ENCODE results near the gene CTNNA2. TPM values are rescaled to one million over a fixed set of nuclear protein-coding genes. Genes with fewer than 3 reads are reported as not detected.

Gene CTNNA2
- polyA plus RNA-seq, 1 of the 3 experiments (the other 2 are of a cell fraction): 0.30 TPM

- H2AFZ ChIP-seq (ENCODE audit: low read depth): no peak overlapping the region
- H3K9me2 ChIP-seq: no peaks in the 10 kb centered on the region
- CTCF ChIA-PET: no interaction called here
- no peaks in the 10 kb centered on the region for H3K4me1 ChIP-seq (ENCODE audit: control insufficient read depth in 1 of 2, insufficient read depth in 2 of 2, low read depth in 1 of 2, low read length in 1 of 2)
- WGBS (ENCODE audit: low lambda C conversion rate): 35% methylated on average over 3 of the region's 3 CpGs
- no peaks in the 10 kb centered on the region for H3K27me3 ChIP-seq (ENCODE audit: insufficient read depth)
- DNase-seq: no peak
- H3K27ac ChIP-seq (ENCODE audit: low read depth in 2 of 2, low read length in 1 of 2): no peak overlapping the region
- POLR2A ChIA-PET: no interaction called here
- H3K9me3 ChIP-seq: no peaks in the 10 kb centered on the region
- no peaks in the 10 kb centered on the region for H4K20me1 ChIP-seq (ENCODE audit: insufficient read depth)
- H3K36me3 ChIP-seq (replicated peaks in 1 of 2; ENCODE audit: control insufficient read depth in 1 of 2, insufficient read depth in 2 of 2, low read length in 1 of 2): no peaks in the 10 kb centered on the region
- no peaks in the 10 kb centered on the region for H3F3A ChIP-seq (replicated peaks; ENCODE audit: insufficient read depth)
- H3K4me3 ChIP-seq (ENCODE audit: low read depth in 2 of 2, low read length in 1 of 2): no peak overlapping the region
- H3K79me2 ChIP-seq (ENCODE audit: insufficient read depth): no peaks in the 10 kb centered on the region
- TF ChIP-seq GABPA (IDR thresholded peaks at IDR 0.05; ENCODE audit: low read depth) (no peak), NRF1 (IDR thresholded peaks at IDR 0.05; ENCODE audit: low read depth, low read length) (no peak), YY1 (IDR thresholded peaks at IDR 0.05; ENCODE audit: low read depth) (no peak), NFIC (IDR thresholded peaks at IDR 0.05; ENCODE audit: borderline replicate concordance) (no peak), RFX5 (IDR thresholded peaks at IDR 0.05; ENCODE audit: low read length) (no peak), CTCF (IDR thresholded peaks at IDR 0.05) (no peak), USF1 (IDR thresholded peaks at IDR 0.05; ENCODE audit: borderline replicate concordance, low read depth) (no peak), TCF12 (IDR thresholded peaks at IDR 0.05) (no peak), MAX (IDR thresholded peaks at IDR 0.05; ENCODE audit: low read depth) (no peak), TAF1 (IDR thresholded peaks at IDR 0.05; ENCODE audit: borderline replicate concordance, low read depth, low read length) (no peak), TEAD4 (IDR thresholded peaks at IDR 0.05; ENCODE audit: borderline replicate concordance, insufficient read depth) (no peak)
- no peak overlapping the region for H3K9ac ChIP-seq
- H3K4me2 ChIP-seq: no peak overlapping the region
Observed at GRCh38 chr2:79649531-79649930, 136.7 kb downstream of the CTNNA2 start.

GRCh38 chr2:79660557-79660956, 147.7 kb downstream of the CTNNA2 start:
- Histone ChIP-seq H3K27ac (ENCODE audit: low read depth in 2 of 2, low read length in 1 of 2) (no peak overlapping the region), H3K4me1 (ENCODE audit: control insufficient read depth in 1 of 2, insufficient read depth in 2 of 2, low read depth in 1 of 2, low read length in 1 of 2) (no peaks in the 10 kb centered on the region), H3K9ac (no peak overlapping the region), H3K4me3 (ENCODE audit: low read depth in 2 of 2, low read length in 1 of 2) (no peak overlapping the region), H3K9me2 (no peaks in the 10 kb centered on the region), H4K20me1 (ENCODE audit: insufficient read depth) (no peaks in the 10 kb centered on the region), H3K9me3 (no peaks in the 10 kb centered on the region; the same call in 1 of the 2 replicates), H3K4me2 (no peak overlapping the region), H3K36me3 (replicated peaks in 1 of 2; ENCODE audit: control insufficient read depth in 1 of 2, insufficient read depth in 2 of 2, low read length in 1 of 2) (no peaks in the 10 kb centered on the region), H3K79me2 (ENCODE audit: insufficient read depth) (no peaks in the 10 kb centered on the region), H3F3A (replicated peaks; ENCODE audit: insufficient read depth) (no peaks in the 10 kb centered on the region), H2AFZ (ENCODE audit: low read depth) (no peak overlapping the region), H3K27me3 (ENCODE audit: insufficient read depth) (no peaks in the 10 kb centered on the region)
- CTCF ChIA-PET: interaction anchor here (1.1 to 1.5 kb wide), 3 partner anchors 17 to 226 kb away, joined by 3 to 4 read pairs (median 3); no protein-coding TSS in a partner anchor
- no peak for DNase-seq
- POLR2A ChIA-PET: no interaction called here
- TF ChIP-seq SMC3 (IDR thresholded peaks at IDR 0.05; ENCODE audit: low read depth, low read length) (no peak), USF2 (IDR thresholded peaks at IDR 0.05; ENCODE audit: borderline replicate concordance, low read depth, low read length) (no peak), MAX (IDR thresholded peaks at IDR 0.05; ENCODE audit: low read depth) (no peak), TCF12 (IDR thresholded peaks at IDR 0.05) (no peak), JUND (IDR thresholded peaks at IDR 0.05) (no peak), FOXM1 (IDR thresholded peaks at IDR 0.05; ENCODE audit: low read depth) (no peak), RAD21 (IDR thresholded peaks at IDR 0.05; ENCODE audit: low read length) (peak; percentile 53), MXI1 (IDR thresholded peaks at IDR 0.05; ENCODE audit: low read depth, low read length) (no peak), GABPA (IDR thresholded peaks at IDR 0.05; ENCODE audit: low read depth) (no peak), RFX5 (IDR thresholded peaks at IDR 0.05; ENCODE audit: low read length) (no peak), EP300 (IDR thresholded peaks at IDR 0.05; ENCODE audit: borderline replicate concordance in 1 of 2, low read depth in 1 of 2, low read length in 1 of 2) (no peak), NFIC (IDR thresholded peaks at IDR 0.05; ENCODE audit: borderline replicate concordance) (no peak), MEF2A (IDR thresholded peaks at IDR 0.05; ENCODE audit: borderline replicate concordance, low read depth) (no peak), NRF1 (IDR thresholded peaks at IDR 0.05; ENCODE audit: low read depth, low read length) (no peak), RCOR1 (IDR thresholded peaks at IDR 0.05; ENCODE audit: low read length) (no peak), FOSL2 (IDR thresholded peaks at IDR 0.05; ENCODE audit: borderline replicate concordance, low read depth) (no peak), CTCF (IDR thresholded peaks at IDR 0.05) (peak; percentile 37; the same call in 1 of the 2 replicates), TEAD4 (IDR thresholded peaks at IDR 0.05; ENCODE audit: borderline replicate concordance, insufficient read depth) (no peak)

All from SK-N-SH (cell line).